Measurements from ENCODE around the gene THY1.

THY1 gene

DNA sequence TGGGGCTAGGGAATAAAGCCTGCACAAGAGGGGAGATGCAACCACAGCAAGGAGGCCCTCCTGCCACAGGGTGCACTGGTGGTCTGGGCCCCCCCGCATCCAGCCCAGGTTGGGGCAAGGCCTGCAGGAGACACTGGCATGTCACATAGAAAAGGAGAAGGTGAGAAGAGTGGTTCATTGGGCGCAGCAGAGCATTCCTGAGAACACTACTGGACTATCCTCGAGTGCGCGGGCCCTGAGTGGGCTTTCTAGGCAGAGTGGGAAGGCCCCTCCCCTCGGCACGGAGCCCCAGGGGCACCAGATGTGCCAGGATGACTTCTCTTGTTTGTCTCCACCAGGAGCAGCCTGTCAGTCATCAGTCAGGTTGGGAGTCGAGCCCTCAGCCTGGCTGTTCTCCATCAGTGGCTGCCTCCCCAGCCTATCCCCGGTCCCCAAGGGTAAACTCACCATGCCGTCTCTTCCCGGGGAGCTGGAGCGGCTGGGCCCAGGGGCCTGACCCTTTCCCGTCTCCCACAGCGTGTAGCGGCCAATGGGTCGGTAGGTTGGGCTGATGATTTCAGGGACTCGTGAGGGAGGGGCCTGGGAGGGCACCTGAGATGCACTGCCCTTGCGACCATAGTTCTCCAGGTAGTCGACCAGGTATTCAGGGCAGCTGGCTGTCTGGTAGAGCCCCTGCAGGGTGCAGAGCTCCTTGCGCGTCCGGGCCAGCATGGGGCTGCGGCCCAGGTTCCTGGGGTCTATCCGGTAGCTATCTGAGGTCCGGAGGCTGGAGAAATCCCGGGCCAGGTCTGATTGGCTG, 50.5 kb downstream of the THY1 start:
- in situ Hi-C loops (cut with MboI; ENCODE audit: low sequenced_read_pairs), result no loop called here

DNA sequence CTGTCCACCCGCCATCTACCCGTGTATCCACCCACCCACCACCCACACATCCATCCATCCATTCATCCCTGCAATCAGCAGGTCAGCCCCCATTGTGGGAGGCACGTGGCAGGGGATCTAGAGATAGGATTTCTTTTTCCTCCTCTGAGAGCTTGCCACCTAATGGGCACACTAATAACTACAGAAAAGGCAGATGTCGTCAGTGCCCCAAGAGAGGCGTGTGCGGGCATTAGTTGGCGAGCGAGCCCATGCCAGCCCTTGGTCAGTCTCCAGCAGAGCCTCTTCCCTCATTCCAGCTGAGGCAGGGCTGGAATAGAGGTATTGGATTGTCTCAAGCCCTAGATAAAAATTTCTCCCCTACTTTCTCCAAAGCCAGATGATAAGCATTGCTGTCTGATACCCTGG, 51.2 kb downstream of the THY1 start:
- in situ Hi-C loops (cut with MboI; ENCODE audit: low sequenced_read_pairs), result no loop called here

DNA sequence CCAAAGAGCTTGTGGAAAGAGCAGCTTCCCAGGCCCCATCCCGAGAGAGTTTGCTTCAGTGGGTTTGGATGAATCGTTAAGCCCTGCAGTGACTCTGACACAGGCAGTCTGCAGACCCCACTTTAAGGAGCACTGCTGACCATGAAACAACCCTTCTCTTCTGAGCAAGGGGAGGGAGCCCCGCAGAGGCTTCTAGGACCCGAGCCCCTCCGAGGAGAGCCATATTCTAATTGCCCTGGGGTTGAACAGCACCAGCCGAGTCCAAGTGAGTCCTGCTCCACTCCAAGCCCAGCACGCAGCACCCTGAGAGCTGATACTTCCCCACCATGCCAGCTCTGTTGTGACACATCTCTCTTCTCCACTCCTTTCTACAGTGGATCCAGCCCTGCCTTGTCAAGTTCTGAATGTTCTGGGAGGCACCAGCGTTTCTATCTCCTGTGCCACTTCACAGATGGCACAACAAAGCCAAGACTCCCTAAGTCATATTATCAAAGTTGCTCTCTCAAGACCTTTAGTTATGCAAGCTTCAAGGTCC, 51.8 kb downstream of the THY1 start:
- in situ Hi-C loops (cut with MboI; ENCODE audit: low sequenced_read_pairs), result no loop called here

DNA sequence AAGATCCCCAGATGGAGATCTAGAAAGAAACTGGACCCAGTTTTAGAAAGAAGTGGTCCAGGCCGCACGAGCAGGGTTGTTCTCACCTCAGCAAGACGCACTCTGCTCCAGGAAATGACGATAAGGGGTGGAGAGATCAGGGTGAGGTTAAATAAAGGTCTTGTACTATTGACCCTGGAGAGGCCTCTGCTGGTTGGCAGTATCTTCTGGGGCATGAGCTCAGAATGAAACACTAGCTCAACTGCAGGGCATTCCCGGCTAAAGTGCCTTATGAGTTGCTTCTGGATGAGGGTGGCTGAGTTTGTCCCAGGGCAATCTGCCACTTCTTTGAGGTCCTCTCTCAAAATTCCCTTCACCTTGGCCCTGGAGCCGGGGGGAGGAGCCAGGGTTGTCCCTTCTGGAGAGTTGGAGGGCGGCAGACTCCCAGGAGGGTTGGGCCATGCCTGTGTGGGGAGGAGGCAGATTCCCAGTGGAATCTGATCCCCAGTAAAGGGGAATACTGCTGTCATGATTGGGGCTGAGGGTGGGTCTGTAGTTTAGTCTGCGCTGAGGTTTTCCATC, 52.4 kb downstream of the THY1 start:
- in situ Hi-C loops (cut with MboI; ENCODE audit: low sequenced_read_pairs), result no loop called here

DNA sequence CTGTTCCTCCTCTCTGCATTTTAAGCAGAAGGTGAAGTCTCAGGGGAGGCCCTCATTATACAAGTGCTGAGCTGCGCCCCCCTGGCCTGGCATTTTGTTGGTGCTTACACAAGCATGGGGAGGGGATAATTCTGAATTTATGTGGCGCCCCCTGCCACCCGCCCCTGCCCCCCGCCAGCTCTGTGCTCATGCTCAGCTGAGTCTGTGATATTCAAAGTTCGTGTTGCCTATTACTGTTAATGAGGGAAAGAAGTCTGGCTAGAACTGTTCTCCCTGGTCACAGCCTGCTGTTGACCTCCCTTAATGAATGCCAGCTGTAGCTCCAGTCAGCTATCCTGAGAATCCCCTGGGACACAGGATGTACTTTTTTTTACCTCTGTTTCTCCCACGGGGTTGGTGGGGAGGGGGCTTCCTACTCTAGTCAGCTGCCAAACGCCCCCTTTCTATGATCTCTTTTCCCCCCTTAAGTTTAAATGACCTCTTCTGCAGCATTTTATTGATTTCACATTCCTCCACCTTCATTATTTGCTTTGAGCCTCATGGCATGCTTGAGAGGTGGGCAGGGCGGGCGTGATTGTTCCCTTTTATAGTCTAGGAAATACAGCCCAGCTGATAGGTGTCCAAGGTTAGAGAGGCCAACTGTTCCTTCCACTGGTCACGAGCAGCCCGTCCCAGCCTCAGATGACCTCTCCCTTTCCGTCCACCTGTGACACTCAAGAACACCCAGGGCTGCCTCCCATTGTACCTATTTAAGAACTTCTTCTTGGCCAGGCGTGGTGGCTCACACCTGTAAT, 53.6 kb downstream of the THY1 start:
- in situ Hi-C loops (cut with MboI; ENCODE audit: low sequenced_read_pairs), result no loop called here

DNA sequence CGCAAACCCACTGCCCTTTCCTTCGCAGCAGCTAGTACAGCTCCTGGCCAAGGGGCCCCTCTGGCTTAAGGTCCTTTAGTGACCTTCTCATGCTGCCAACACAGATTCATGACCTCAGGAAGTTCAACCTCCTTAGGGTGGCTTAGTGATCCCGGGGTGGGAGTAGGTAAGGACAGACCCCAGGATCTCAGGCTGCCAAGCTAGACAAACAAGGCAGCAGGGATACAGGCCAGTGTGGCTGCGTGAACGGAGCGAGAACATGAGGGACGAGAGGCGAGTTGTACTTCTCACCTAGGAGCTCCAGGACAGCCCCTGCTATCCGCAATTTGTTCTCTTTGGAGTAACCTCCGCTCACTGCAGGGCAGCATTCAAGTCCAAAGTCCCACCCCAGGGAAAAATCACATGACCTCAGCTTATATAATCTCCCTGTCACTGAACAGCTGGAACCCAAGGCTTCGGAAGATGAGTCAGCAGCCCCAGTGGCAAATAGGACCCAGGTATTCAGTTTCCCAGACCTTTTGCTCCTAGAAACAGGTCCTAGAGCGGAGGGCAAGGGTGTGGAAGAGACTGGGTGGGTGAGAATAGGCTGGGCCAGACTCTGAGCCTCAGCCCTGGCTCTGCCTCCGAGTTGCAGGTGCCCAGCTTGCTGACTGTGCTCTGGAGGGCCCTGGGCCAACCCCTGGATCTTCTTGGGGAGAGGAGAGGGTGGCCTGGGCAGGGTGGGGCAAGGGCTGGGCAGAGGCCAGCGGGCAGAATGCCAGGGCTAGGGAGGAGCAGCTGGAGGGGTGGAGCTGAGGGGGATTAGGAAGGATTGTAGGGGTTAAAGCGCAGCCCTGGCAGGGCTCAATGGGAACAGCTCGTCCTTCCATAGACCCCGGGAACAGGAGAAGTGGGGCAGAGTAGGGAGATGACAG, 54.6 kb downstream of the THY1 start:
- in situ Hi-C loops (cut with MboI; ENCODE audit: low sequenced_read_pairs), result no loop called here

DNA sequence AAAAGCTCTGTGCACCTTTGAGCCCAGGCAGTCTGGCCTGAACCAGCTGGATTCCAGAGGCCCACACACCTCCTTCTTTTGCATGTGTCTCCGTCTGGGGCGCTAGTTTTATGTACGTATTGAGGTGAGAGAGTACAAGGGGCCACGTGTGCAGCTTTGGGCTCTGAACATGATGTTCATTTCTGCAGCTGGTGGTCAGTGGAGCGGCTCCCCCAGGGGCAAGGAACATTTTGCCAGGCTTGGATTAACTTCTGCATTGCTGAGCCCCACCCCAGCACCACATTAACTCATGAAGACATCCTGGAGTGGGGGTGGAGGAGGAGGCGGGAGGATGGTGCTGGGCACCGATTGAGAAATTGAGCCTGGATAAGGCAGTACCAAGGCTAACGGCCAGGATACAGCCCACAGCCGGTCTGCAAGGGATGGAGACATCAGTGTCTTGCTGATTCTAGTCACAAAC, 55.3 kb downstream of the THY1 start:
- in situ Hi-C loops (cut with MboI; ENCODE audit: low sequenced_read_pairs), result no loop called here
